Memory B cell (primary cell): Measurements from ENCODE around the gene SLC12A7.
"Not testable (repeated sequence)": the region's sequence is repeated elsewhere in the genome, so short reads cannot be mapped to it uniquely, and the experiment has no call there.

ENCODE experiments used
- ATAC-seq: fragments of 150-1000 bp; cut with Tn5 transposase; 2 replicates; pipeline ENCODE4 v1.10.0; 2021; ENCODE audit warnings: low read depth, mild to moderate bottlenecking, moderate library complexity
- DNase-seq, 2 donors: peaks; one replicate each; pipeline ENCODE4 v3.0.0; 2022; ENCODE audit warnings: low spot score in 2 of 2
- H3K27ac Mint-ChIP-seq: one replicate; pipeline ENCODE4 v1.8.0; 2022; ENCODE audit warnings: mild to moderate bottlenecking, moderate library complexity, mixed read lengths
- H3K27me3 Mint-ChIP-seq: one replicate; pipeline ENCODE4 v1.8.0; 2022; ENCODE audit warnings: mixed read lengths
- H3K36me3 Mint-ChIP-seq: one replicate; pipeline ENCODE4 v1.8.0; 2022; ENCODE audit warnings: mild to moderate bottlenecking, mixed read lengths
- H3K4me1 Mint-ChIP-seq: one replicate; pipeline ENCODE4 v1.8.0; 2022; ENCODE audit warnings: mixed read lengths
- H3K4me3 Mint-ChIP-seq: one replicate; pipeline ENCODE4 v1.8.0; 2022; ENCODE audit warnings: mild to moderate bottlenecking, moderate library complexity, mixed read lengths
- H3K9me3 Mint-ChIP-seq: one replicate; pipeline ENCODE4 v1.8.0; 2022; ENCODE audit warnings: mixed read lengths

Gene SLC12A7

GRCh38 chr5:1005249-1005851, 106.5 kb downstream of the SLC12A7 start:
- no peak overlapping the region for H3K27ac Mint-ChIP-seq
- H3K4me1 Mint-ChIP-seq = peaks cover 10% of the 10 kb centered on the region
- DNase-seq (peak in 1 of 2 donors; percentile 10), ATAC-seq (no peak)
- peaks cover 29% of the 10 kb centered on the region for H3K27me3 Mint-ChIP-seq
- H3K36me3 Mint-ChIP-seq = no peaks in the 10 kb centered on the region
- no peak overlapping the region for H3K4me3 Mint-ChIP-seq
- no peaks in the 10 kb centered on the region for H3K9me3 Mint-ChIP-seq

GRCh38 chr5:1004461-1005248, 107.2 kb downstream of the SLC12A7 start:
- ATAC-seq (peak; percentile 55), DNase-seq (peak in 1 of 2 donors; percentile 30)
- H3K4me3 Mint-ChIP-seq = peak overlapping the region; percentile 75
- no peaks in the 10 kb centered on the region for H3K9me3 Mint-ChIP-seq
- no peaks in the 10 kb centered on the region for H3K36me3 Mint-ChIP-seq
- H3K27ac Mint-ChIP-seq = no peak overlapping the region
- H3K27me3 Mint-ChIP-seq = peaks cover 26% of the 10 kb centered on the region
- peaks cover 10% of the 10 kb centered on the region for H3K4me1 Mint-ChIP-seq

DNA sequence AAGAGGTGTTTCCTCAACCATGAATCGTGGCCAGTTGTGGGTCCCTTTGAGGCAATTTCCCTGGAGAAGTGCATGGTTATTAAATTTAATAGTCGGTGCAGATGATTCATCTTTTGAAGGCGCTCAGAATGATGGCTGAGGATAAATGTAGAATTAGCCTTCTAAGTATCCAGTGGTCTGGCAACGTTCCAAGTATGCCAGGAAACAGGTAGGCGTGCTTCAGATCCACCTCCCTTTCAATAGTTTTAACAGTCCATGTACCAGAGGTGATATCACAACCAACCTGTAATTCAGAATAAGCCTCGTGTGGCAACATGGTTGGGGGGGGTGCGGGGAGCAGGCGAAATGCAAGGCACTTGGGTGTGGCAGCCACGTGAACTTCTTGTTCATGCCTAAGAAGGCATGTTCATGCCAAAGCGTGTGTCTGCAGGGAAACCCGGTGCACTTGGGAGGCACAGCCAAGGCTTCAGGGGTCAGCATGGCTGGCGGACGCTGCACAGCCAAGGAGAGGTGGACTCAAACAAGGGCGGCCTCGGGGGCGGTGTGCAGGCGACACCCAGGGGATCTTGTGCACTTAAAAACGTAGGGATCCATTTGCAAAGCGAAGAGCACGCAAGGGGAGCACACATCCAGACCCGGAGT, 108.4 kb downstream of the SLC12A7 start:
- ATAC-seq (no peak), DNase-seq (peak in 1 of 2 donors; percentile 8)
- Mint-ChIP-seq H3K4me3 (peak overlapping the region; percentile 43), H3K9me3 (no peaks in the 10 kb centered on the region), H3K27me3 (peaks cover 24% of the 10 kb centered on the region), H3K4me1 (peaks cover 10% of the 10 kb centered on the region), H3K36me3 (no peaks in the 10 kb centered on the region), H3K27ac (no peak overlapping the region)

DNA sequence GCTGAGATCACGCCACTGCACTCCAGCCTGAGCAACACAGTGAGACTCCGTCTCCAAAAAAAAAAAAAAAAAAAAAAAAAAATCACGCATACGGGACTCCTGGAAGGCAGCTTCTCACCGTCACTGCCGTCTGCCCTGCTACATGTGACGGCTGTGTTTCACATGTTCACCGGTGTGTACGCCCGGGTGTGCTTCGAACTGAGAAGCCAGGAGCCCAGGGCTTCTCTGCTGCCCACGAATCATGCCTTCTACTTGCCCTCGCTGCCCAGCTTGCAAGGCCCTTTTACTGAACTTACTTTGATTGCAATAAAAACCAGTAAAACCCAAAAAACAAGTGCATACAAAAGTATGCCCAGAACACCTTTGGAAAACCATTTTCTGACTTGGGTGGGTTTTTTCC, 109.0 kb downstream of the SLC12A7 start:
- H3K27ac Mint-ChIP-seq = no peak overlapping the region
- no peaks in the 10 kb centered on the region for H3K9me3 Mint-ChIP-seq
- ATAC-seq (no peak), DNase-seq (no peak)
- no peak overlapping the region for H3K4me3 Mint-ChIP-seq
- no peaks in the 10 kb centered on the region for H3K36me3 Mint-ChIP-seq
- H3K27me3 Mint-ChIP-seq = peaks cover 20% of the 10 kb centered on the region
- peaks cover 9% of the 10 kb centered on the region for H3K4me1 Mint-ChIP-seq

DNA sequence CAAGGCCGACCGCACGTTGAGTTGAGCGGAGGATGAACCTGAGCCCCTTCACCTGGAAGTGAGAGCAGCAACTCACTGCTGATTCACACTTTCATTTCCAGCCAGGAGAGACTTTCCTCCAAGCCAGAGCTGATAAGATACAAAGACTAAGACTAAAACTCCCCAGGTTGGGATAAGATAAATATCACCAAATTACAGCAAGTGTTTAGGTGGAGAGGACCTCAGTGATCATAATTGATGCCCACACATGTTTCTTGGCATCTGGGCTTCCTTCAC, 109.7 kb downstream of the SLC12A7 start:
- DNase-seq (no peak), ATAC-seq (no peak)
- Mint-ChIP-seq H3K4me3 (no peak overlapping the region), H3K9me3 (no peaks in the 10 kb centered on the region), H3K27ac (no peak overlapping the region), H3K36me3 (no peaks in the 10 kb centered on the region), H3K4me1 (peaks cover 9% of the 10 kb centered on the region), H3K27me3 (peaks cover 18% of the 10 kb centered on the region)

- no peaks in the 10 kb centered on the region for H3K36me3 Mint-ChIP-seq
- no peak overlapping the region for H3K4me3 Mint-ChIP-seq
- ATAC-seq (no peak), DNase-seq (peak in 1 of 2 donors; percentile 8)
- H3K9me3 Mint-ChIP-seq = no peaks in the 10 kb centered on the region
- peaks cover 13% of the 10 kb centered on the region for H3K4me1 Mint-ChIP-seq
- H3K27me3 Mint-ChIP-seq = peaks cover 18% of the 10 kb centered on the region
- H3K27ac Mint-ChIP-seq = no peak overlapping the region
Observed at GRCh38 chr5:1001406-1002270, 110.2 kb downstream of the SLC12A7 start.

DNA sequence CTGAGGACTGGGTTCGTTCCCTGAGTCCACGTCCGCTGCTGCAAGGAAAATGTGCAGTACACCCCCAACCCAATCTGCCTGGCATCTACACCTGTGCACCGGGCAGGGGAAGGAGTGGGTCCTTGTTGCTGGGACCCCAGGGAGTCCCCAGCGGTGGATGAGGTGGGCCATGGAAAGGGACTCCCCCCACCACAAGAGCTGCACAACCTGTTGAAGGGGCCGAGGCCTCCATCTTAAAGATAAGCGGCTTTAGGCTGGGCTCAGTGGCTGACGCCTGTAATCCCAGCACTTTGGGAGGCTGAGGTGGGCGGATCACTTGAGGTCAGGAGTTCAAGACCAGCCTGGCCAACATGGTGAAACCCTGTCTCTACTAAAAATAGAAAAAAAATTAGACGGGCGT, 111.0 kb downstream of the SLC12A7 start:
- not testable (repeated sequence) for DNase-seq

More for the DNA sequence above, 111.0 kb downstream of the SLC12A7 start:
- H3K27ac Mint-ChIP-seq, H3K36me3 Mint-ChIP-seq, H3K9me3 Mint-ChIP-seq, ATAC-seq, H3K4me3 Mint-ChIP-seq: not testable (repeated sequence)
- Mint-ChIP-seq H3K4me1 (peaks cover 12% of the 10 kb centered on the region), H3K27me3 (peaks cover 14% of the 10 kb centered on the region)
